Measurements from ENCODE around the gene NTM. TPM values are rescaled to one million over a fixed set of nuclear protein-coding genes. Genes with fewer than 3 reads are reported as not detected.

The NTM gene
- total RNA-seq, 1 experiment from 2014 or later: 9.9 TPM

- H2BK20ac ChIP-seq (ENCODE audit: low read depth, low read length, poor library complexity, severe bottlenecking): no peak overlapping the region
- H3K79me2 ChIP-seq (ENCODE audit: insufficient read depth, low read length): no peaks in the 10 kb centered on the region
- H4K5ac ChIP-seq (ENCODE audit: insufficient read length, low read depth, low read length): no peak overlapping the region
- Mint-ChIP-seq H3K27ac (no peak overlapping the region), H3K9me3 (no peaks in the 10 kb centered on the region; a peak in 1 of 5 replicates), H3K36me3 (ENCODE audit: insufficient read depth in 1 of 3, low read depth in 3 of 3) (no peaks in the 10 kb centered on the region; a peak in 1 of 7 replicates), H3K4me1 (peaks cover 50% of the 10 kb centered on the region in 2 experiments), H3K4me3 (no peak overlapping the region), H3K27me3 (ENCODE audit: low read depth) (peaks cover 2% of the 10 kb centered on the region; the same call in 1 of the 2 replicates)
- no peak overlapping the region for H4K91ac ChIP-seq (ENCODE audit: insufficient read length, low read depth, low read length)
- no peak overlapping the region for H4K8ac ChIP-seq (replicated peaks; ENCODE audit: insufficient read length, low read depth, low read length)
- H3K27me3 ChIP-seq (ENCODE audit: insufficient read depth, low read length): no peaks in the 10 kb centered on the region
- no peak overlapping the region for H3K4me2 ChIP-seq (ENCODE audit: insufficient read depth, insufficient read length, low read length)
- no peaks in the 10 kb centered on the region for H3K79me1 ChIP-seq (ENCODE audit: insufficient read depth, low read depth, low read length, poor library complexity, severe bottlenecking)
- H3K4ac ChIP-seq (ENCODE audit: low read depth, low read length): no peak overlapping the region
- no peak overlapping the region for H3K18ac ChIP-seq (ENCODE audit: insufficient read length, low read depth, low read length)
- no CpG with 5 or more reads among the region's 5 CpGs for WGBS (ENCODE audit: extremely low coverage, insufficient read length, low lambda C conversion rate)
- no peaks in the 10 kb centered on the region for H3K23me2 ChIP-seq (ENCODE audit: insufficient read length, low read depth, low read length, poor library complexity, severe bottlenecking)
- H2BK120ac ChIP-seq (ENCODE audit: low read depth, low read length, poor library complexity, severe bottlenecking): no peak overlapping the region
- H3K27ac ChIP-seq (ENCODE audit: insufficient read length, low read depth, low read length): no peak overlapping the region
- H3T11ph ChIP-seq (ENCODE audit: low read length): no peak overlapping the region
- no peak overlapping the region for H2AFZ ChIP-seq (ENCODE audit: low read length)
- H3K23ac ChIP-seq (ENCODE audit: insufficient read length, low read depth, low read length): no peak overlapping the region
- no peaks in the 10 kb centered on the region for H3K9me3 ChIP-seq (ENCODE audit: control insufficient read depth, low read depth, low read length)
- H2BK15ac ChIP-seq (ENCODE audit: low read depth, low read length): no peak overlapping the region
- H3K9ac ChIP-seq (ENCODE audit: extremely low read depth, insufficient read length, low read length): no peak overlapping the region
- no peaks in the 10 kb centered on the region for H4K20me1 ChIP-seq (ENCODE audit: control insufficient read depth, insufficient read depth, insufficient read length)
- H3K4me1 ChIP-seq (ENCODE audit: insufficient read depth, low read length): peaks cover 7% of the 10 kb centered on the region; the same call in 1 of the 2 replicates
- no peak overlapping the region for H2BK12ac ChIP-seq (ENCODE audit: insufficient read length, low read depth, low read length)
- no peak overlapping the region for H3K56ac ChIP-seq (ENCODE audit: insufficient read length, low read depth, low read length)
- DNase-seq: no peak
- H3K14ac ChIP-seq (ENCODE audit: insufficient read depth, low read length): no peak overlapping the region
- H2BK5ac ChIP-seq (ENCODE audit: insufficient read length, low read length): no peak overlapping the region
- TF ChIP-seq, protein P1, sequence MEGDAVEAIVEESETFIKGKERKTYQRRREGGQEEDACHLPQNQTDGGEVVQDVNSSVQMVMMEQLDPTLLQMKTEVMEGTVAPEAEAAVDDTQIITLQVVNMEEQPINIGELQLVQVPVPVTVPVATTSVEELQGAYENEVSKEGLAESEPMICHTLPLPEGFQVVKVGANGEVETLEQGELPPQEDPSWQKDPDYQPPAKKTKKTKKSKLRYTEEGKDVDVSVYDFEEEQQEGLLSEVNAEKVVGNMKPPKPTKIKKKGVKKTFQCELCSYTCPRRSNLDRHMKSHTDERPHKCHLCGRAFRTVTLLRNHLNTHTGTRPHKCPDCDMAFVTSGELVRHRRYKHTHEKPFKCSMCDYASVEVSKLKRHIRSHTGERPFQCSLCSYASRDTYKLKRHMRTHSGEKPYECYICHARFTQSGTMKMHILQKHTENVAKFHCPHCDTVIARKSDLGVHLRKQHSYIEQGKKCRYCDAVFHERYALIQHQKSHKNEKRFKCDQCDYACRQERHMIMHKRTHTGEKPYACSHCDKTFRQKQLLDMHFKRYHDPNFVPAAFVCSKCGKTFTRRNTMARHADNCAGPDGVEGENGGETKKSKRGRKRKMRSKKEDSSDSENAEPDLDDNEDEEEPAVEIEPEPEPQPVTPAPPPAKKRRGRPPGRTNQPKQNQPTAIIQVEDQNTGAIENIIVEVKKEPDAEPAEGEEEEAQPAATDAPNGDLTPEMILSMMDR (conservative IDR thresholded peaks at IDR 0.05): no peak
- no peak overlapping the region for H2AK5ac ChIP-seq (ENCODE audit: insufficient read length, low read length)
Observed at GRCh38 chr11:132111838-132112237, 741.4 kb downstream of the NTM start.
